ENCODE data around the gene ITGAD.
A peak's percentile ranks its signal among the peaks of the same experiment; 100 is the strongest.

ITGAD gene

DNA sequence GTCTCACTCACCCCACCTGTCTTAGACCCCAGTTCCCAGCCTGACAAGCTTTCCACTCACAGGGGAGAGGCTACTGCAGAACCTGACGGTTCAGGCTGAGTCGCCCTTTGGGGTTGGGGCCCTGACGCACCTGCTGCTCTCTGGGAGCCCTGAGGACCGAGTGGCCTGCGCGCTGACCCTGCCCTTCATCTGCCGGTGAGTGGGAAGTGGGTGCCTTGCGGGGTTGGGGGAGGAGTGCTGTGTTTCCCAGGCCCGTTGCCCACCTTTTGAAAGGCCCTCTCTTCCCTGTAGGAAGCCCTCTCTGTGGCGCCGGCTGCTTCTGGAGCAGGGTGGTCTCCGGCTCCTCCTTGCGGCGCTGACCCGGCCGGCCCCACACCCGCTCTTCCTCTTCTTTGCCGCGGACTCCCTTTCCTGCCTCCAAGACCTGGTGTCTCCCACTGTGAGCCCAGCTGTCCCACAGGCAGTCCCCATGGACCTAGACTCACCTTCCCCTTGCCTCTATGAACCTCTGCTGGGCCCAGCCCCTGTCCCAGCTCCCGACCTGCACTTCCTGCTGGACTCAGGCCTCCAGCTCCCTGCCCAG, 72.7 kb downstream of the ITGAD start:
- Histone ChIP-seq H3K4me3 (ENCODE audit: low read length) (no peak overlapping the region), H3K36me3 (ENCODE audit: insufficient read depth, low read length) (peaks cover 13% of the 10 kb centered on the region; the same call in 1 of the 2 replicates), H3K27me3 (ENCODE audit: insufficient read depth, low read length) (0 out of 2 replicates have a peak, but pooled peaks cover 1% of the 10 kb centered on the region), H3K4me1 (ENCODE audit: insufficient read depth, low read length) (no peaks in the 10 kb centered on the region), H3K9me3 (ENCODE audit: insufficient read depth, low read depth, low read length) (no peaks in the 10 kb centered on the region), H3K9ac (ENCODE audit: low read depth, low read length) (no peak overlapping the region), H3K27ac (ENCODE audit: low read depth, low read length) (no peak overlapping the region)
- 93% methylated on average over 20 of the region's 20 CpGs for WGBS

- no peaks in the 10 kb centered on the region for H3K9me3 ChIP-seq (ENCODE audit: insufficient read depth, low read depth, low read length)
- H3K27ac ChIP-seq (ENCODE audit: low read depth, low read length) = no peak overlapping the region
- H3K36me3 ChIP-seq (ENCODE audit: insufficient read depth, low read length) = peaks cover 13% of the 10 kb centered on the region; the same call in 1 of the 2 replicates
- 94% methylated on average over 18 of the region's 18 CpGs for WGBS
- peaks cover 6% of the 10 kb centered on the region for H3K27me3 ChIP-seq (ENCODE audit: insufficient read depth, low read length)
- H3K4me3 ChIP-seq (ENCODE audit: low read length) = no peak overlapping the region
- 0 out of 2 replicates have a peak, but pooled peaks cover under 1% of the 10 kb centered on the region for H3K4me1 ChIP-seq (ENCODE audit: insufficient read depth, low read length)
- no peak overlapping the region for H3K9ac ChIP-seq (ENCODE audit: low read depth, low read length)
Measured at GRCh38 chr16:31466381-31466841, 73.3 kb downstream of the ITGAD start.

DNA sequence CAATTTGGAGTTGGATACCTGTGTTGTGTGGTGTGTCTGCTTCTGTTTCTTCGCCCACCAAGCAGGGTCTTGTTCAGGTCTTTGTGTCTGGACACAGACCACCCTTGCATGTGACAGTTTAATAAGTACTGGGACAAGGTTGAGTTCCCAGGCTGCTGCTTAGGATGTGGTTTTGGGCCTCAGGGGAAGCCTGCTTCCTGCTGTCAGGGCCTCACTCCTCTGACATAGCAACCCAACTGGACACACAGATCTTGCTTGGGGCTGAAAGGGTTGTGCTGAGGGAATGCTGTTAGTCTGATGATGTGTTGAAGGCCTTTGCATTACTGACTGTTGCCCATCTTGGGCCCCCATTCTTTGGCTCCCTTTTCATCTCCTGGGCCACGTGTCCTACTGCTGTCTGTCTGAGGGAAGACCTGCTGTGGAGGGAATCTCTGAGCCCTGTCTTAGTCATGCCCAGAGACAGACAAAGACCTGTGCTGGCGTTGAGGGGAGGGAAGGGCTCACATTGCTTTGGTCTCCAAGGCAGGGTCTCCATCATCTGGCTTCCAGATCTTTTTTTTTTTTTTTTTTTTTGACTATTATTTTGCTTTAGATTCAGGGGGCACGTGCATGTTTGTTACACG, 74.1 kb downstream of the ITGAD start:
- no peak overlapping the region for H3K4me3 ChIP-seq (ENCODE audit: low read length)
- H3K9ac ChIP-seq (ENCODE audit: low read depth, low read length) = no peak overlapping the region
- no peak overlapping the region for H3K27ac ChIP-seq (ENCODE audit: low read depth, low read length)
- WGBS = 87% methylated on average over 3 of the region's 5 CpGs
- 0 out of 2 replicates have a peak, but pooled peaks cover 3% of the 10 kb centered on the region for H3K4me1 ChIP-seq (ENCODE audit: insufficient read depth, low read length)
- H3K27me3 ChIP-seq (ENCODE audit: insufficient read depth, low read length) = peaks cover 10% of the 10 kb centered on the region
- H3K36me3 ChIP-seq (ENCODE audit: insufficient read depth, low read length) = peaks cover 13% of the 10 kb centered on the region; the same call in 1 of the 2 replicates
- no peaks in the 10 kb centered on the region for H3K9me3 ChIP-seq (ENCODE audit: insufficient read depth, low read depth, low read length)

DNA sequence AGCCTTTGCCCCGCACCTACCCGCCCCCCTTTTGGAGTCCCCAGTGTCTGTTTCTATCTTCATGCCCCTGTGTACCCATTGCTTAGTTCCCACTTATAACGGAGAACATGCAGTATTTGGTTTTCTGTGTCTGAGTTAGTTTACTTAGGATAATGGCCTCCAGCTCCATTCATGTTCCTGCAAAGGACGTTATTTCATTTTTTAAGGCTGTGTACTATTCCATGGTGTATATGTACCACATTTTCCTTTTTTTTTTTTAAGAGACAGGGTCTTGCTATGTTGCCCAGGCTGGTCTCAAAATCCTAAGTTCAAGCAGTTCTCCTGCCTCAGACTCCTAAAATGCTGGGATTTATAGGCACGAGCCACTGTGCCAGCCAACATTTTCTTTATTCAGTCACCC, 74.7 kb downstream of the ITGAD start:
- Histone ChIP-seq H3K27ac (ENCODE audit: low read depth, low read length) (no peak overlapping the region), H3K4me1 (ENCODE audit: insufficient read depth, low read length) (0 out of 2 replicates have a peak, but pooled peaks cover 3% of the 10 kb centered on the region), H3K9me3 (ENCODE audit: insufficient read depth, low read depth, low read length) (no peaks in the 10 kb centered on the region), H3K36me3 (ENCODE audit: insufficient read depth, low read length) (peaks cover 13% of the 10 kb centered on the region; the same call in 1 of the 2 replicates), H3K9ac (ENCODE audit: low read depth, low read length) (no peak overlapping the region), H3K4me3 (ENCODE audit: low read length) (no peak overlapping the region), H3K27me3 (ENCODE audit: insufficient read depth, low read length) (peaks cover 16% of the 10 kb centered on the region)
- 93% methylated on average over 4 of the region's 5 CpGs for WGBS

GRCh38 chr16:31470615-31471014, 77.5 kb downstream of the ITGAD start:
- Histone ChIP-seq H3K4me3 (ENCODE audit: low read length) (no peak overlapping the region), H3K4me1 (ENCODE audit: insufficient read depth, low read length) (0 out of 2 replicates have a peak, but pooled peaks cover 3% of the 10 kb centered on the region), H3K27ac (ENCODE audit: low read depth, low read length) (no peak overlapping the region)

GRCh38 chr16:31471241-31471874, 78.2 kb downstream of the ITGAD start:
- Histone ChIP-seq H3K9me3 (ENCODE audit: insufficient read depth, low read depth, low read length) (no peaks in the 10 kb centered on the region), H3K4me3 (ENCODE audit: low read length) (peak overlapping the region; percentile 66), H3K9ac (ENCODE audit: low read depth, low read length) (no peak overlapping the region; the same call in 1 of the 2 replicates), H3K27me3 (ENCODE audit: insufficient read depth, low read length) (peaks cover 45% of the 10 kb centered on the region), H3K27ac (ENCODE audit: low read depth, low read length) (no peak overlapping the region), H3K36me3 (ENCODE audit: insufficient read depth, low read length) (peaks cover 7% of the 10 kb centered on the region; the same call in 1 of the 2 replicates), H3K4me1 (ENCODE audit: insufficient read depth, low read length) (0 out of 2 replicates have a peak, but pooled peaks cover 3% of the 10 kb centered on the region)
- 52% methylated on average over 15 of the region's 15 CpGs for WGBS

More at GRCh38 chr16:31470615-31471014, 77.5 kb downstream of the ITGAD start:
- Histone ChIP-seq H3K36me3 (ENCODE audit: insufficient read depth, low read length) (peaks cover 7% of the 10 kb centered on the region; the same call in 1 of the 2 replicates), H3K9ac (ENCODE audit: low read depth, low read length) (no peak overlapping the region), H3K27me3 (ENCODE audit: insufficient read depth, low read length) (peaks cover 38% of the 10 kb centered on the region), H3K9me3 (ENCODE audit: insufficient read depth, low read depth, low read length) (no peaks in the 10 kb centered on the region)
- WGBS = 93% methylated on average over 3 of the region's 3 CpGs

- H3K4me1 ChIP-seq (ENCODE audit: insufficient read depth, low read length) = 0 out of 2 replicates have a peak, but pooled peaks cover 3% of the 10 kb centered on the region
- H3K9ac ChIP-seq (ENCODE audit: low read depth, low read length) = peak within 1 kb of the TSS; percentile 49; the same call in 1 of the 2 replicates
- H3K36me3 ChIP-seq (ENCODE audit: insufficient read depth, low read length) = peaks cover 6% of the 10 kb centered on the region; the same call in 1 of the 2 replicates
- peak within 1 kb of the TSS; percentile 66 for H3K4me3 ChIP-seq (ENCODE audit: low read length)
- WGBS = under 1% methylated on average over 51 of the region's 63 CpGs
- no peak within 1 kb of the TSS for H3K27ac ChIP-seq (ENCODE audit: low read depth, low read length)
- H3K27me3 ChIP-seq (ENCODE audit: insufficient read depth, low read length) = peaks cover 47% of the 10 kb centered on the region
- H3K9me3 ChIP-seq (ENCODE audit: insufficient read depth, low read depth, low read length) = no peaks in the 10 kb centered on the region
Measured at GRCh38 chr16:31471875-31472708, 79.0 kb downstream of the ITGAD start, which contains the start of gene TGFB1I1. Gene TGFB1I1, plus strand, starts transcription at chr16:31472152. Its CDS starts 37 bp downstream, at chr16:31472189.

GRCh38 chr16:31472709-31473203, 79.6 kb downstream of the ITGAD start:
- Histone ChIP-seq H3K27ac (ENCODE audit: low read depth, low read length) (no peak overlapping the region), H3K36me3 (ENCODE audit: insufficient read depth, low read length) (0 out of 2 replicates have a peak, but pooled peaks cover 4% of the 10 kb centered on the region), H3K27me3 (ENCODE audit: insufficient read depth, low read length) (peaks cover 47% of the 10 kb centered on the region), H3K4me3 (ENCODE audit: low read length) (peak overlapping the region; percentile 66), H3K9ac (ENCODE audit: low read depth, low read length) (no peak overlapping the region), H3K9me3 (ENCODE audit: insufficient read depth, low read depth, low read length) (no peaks in the 10 kb centered on the region), H3K4me1 (ENCODE audit: insufficient read depth, low read length) (0 out of 2 replicates have a peak, but pooled peaks cover 3% of the 10 kb centered on the region)
- WGBS = 51% methylated on average over 20 of the region's 20 CpGs

DNA sequence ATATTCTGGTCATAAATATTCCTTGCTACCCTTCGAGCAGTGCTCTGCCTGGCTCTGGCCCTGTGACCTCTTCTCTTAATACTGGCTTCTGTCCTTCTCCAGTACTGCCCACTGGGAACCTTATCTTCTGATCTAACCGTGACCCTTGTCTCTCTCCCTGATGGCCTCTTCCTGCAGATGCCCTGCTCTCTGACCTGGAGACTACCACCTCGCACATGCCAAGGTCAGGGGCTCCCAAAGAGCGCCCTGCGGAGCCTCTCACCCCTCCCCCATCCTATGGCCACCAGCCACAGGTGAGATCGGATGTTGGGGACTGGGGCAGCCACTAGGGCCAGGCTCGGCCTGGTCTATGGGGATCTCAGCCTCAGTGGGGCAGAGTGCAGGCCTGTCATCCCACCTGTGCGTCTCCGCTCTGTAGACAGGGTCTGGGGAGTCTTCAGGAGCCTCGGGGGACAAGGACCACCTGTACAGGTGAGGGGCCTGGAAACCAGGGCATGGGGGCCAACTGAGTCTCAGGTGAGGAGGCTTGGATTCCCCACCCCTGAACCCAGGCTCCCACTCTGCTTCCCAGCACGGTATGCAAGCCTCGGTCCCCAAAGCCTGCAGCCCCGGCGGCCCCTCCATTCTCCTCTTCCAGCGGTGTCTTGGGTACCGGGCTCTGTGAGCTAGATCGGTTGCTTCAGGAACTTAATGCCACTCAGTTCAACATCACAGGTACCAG, 80.3 kb downstream of the ITGAD start:
- H3K27me3 ChIP-seq (ENCODE audit: insufficient read depth, low read length) = peaks cover 47% of the 10 kb centered on the region
- H3K4me3 ChIP-seq (ENCODE audit: low read length) = no peak overlapping the region
- no peak overlapping the region for H3K27ac ChIP-seq (ENCODE audit: low read depth, low read length)
- H3K9me3 ChIP-seq (ENCODE audit: insufficient read depth, low read depth, low read length) = no peaks in the 10 kb centered on the region
- no peak overlapping the region for H3K9ac ChIP-seq (ENCODE audit: low read depth, low read length)
- 0 out of 2 replicates have a peak, but pooled peaks cover 4% of the 10 kb centered on the region for H3K36me3 ChIP-seq (ENCODE audit: insufficient read depth, low read length)
- 91% methylated on average over 17 of the region's 17 CpGs for WGBS
- H3K4me1 ChIP-seq (ENCODE audit: insufficient read depth, low read length) = 0 out of 2 replicates have a peak, but pooled peaks cover 3% of the 10 kb centered on the region
